Body of pancreas (tissue), 4 donors: ENCODE data around the gene RADX.

Experiments used
- CTCF ChIP-seq, 7 experiments: fragments of 450-650 bp in 4 of 7; fragments of 200-600 bp in 3 of 7; sonication (generic) in 3 of 7; IDR thresholded peaks; one replicate each; pipeline ENCODE4 v1.5.1; 2016 to 2019; ENCODE audit warnings: antibody characterized with exemption in 7 of 7
- POLR2A ChIP-seq, 3 donors: fragments of 450-650 bp; IDR thresholded peaks; one replicate each; pipeline ENCODE4 v1.6.1; 2016; ENCODE audit warnings: antibody characterized with exemption in 3 of 3, mild to moderate bottlenecking in 2 of 3

- TF ChIP-seq CTCF (IDR thresholded peaks at IDR 0.05) (no peak), POLR2A (IDR thresholded peaks at IDR 0.05) (no peak)
These were observed 12.4 kb upstream of the RADX start for GRCh38 chrX:106599411-106599810.
